HepG2 (cell line): ENCODE measurements around the gene POLR3GL. TPM values are rescaled to one million over a fixed set of nuclear protein-coding genes. Genes with fewer than 3 reads are reported as not detected.
A peak's percentile ranks its signal among the peaks of the same experiment; 100 is the strongest.

ENCODE experiments used
- EED ChIP-seq: sonication (generic); formaldehyde crosslinking; IDR thresholded peaks from 2 replicates; pipeline ENCODE4 v1.5.0; 2020; ENCODE audit warnings: mild to moderate bottlenecking, missing genetic modification reagents
- HDAC1 ChIP-seq: sonication (generic); formaldehyde crosslinking; IDR thresholded peaks from 2 replicates; pipeline ENCODE4 v1.5.1; 2020; ENCODE audit warnings: mild to moderate bottlenecking, missing genetic modification reagents
- IRX3 ChIP-seq: sonication (generic); formaldehyde crosslinking; IDR thresholded peaks from 2 replicates; pipeline ENCODE4 v1.8.1; 2023; ENCODE audit warnings: mild to moderate bottlenecking, low read depth, missing genetic modification reagents, borderline replicate concordance
- MXD4 ChIP-seq: IDR thresholded peaks from 2 replicates; pipeline ENCODE4 v1.6.1; 2016; ENCODE audit warnings: mild to moderate bottlenecking, missing biosample characterization, missing genetic modification reagents
- MXI1 ChIP-seq: IDR thresholded peaks from 3 replicates; pipeline ENCODE4 v1.6.1; 2012; ENCODE audit warnings: low read depth, low read length, inconsistent platforms, borderline replicate concordance
- NFYC ChIP-seq: IDR thresholded peaks from 2 replicates; pipeline ENCODE4 v1.6.1; 2016; ENCODE audit warnings: missing genetic modification reagents, missing compliant biosample characterization
- RBM39 ChIP-seq: fragments of 200-400 bp; formaldehyde crosslinking; IDR thresholded peaks from one replicate; pipeline ENCODE4 v1.6.1; 2018; ENCODE audit warnings: antibody characterized with exemption, mild to moderate bottlenecking, low read depth, low read length; ENCODE audit not compliant: poor library complexity, severe bottlenecking
- WIZ ChIP-seq: sonication (generic); formaldehyde crosslinking; IDR thresholded peaks from 2 replicates; pipeline ENCODE4 v1.5.1; 2020; ENCODE audit warnings: mild to moderate bottlenecking, missing genetic modification reagents
- ZMAT3 ChIP-seq: sonication (generic); formaldehyde crosslinking; conservative IDR thresholded peaks from 2 replicates; pipeline ENCODE4 v1.7.0; 2021; ENCODE audit warnings: missing genetic modification reagents
- ZNF446 ChIP-seq: sonication (generic); formaldehyde crosslinking; IDR thresholded peaks from 2 replicates; pipeline ENCODE4 v1.5.0; 2020; ENCODE audit warnings: mild to moderate bottlenecking, missing genetic modification reagents
- ZNF572 ChIP-seq: sonication (generic); formaldehyde crosslinking; IDR thresholded peaks from 2 replicates; pipeline ENCODE4 v1.5.1; 2020; ENCODE audit warnings: mild to moderate bottlenecking, missing genetic modification reagents
- ZNF574 ChIP-seq: sonication (generic); formaldehyde crosslinking; IDR thresholded peaks from 2 replicates; pipeline ENCODE4 v1.4.0; 2020; ENCODE audit warnings: missing genetic modification reagents
- ZNF580 ChIP-seq: IDR thresholded peaks from 2 replicates; pipeline ENCODE4 v1.6.1; 2016; ENCODE audit warnings: low read depth, borderline replicate concordance
- polyA plus RNA-seq, 8 experiments: library from polyadenylated mRNA; depleted of rRNA in 3 of 8; stranded (reverse) in 7 of 8; unstranded in 1 of 8; fragments of >200 nt; fragmentation: Illumina TruSeq in 4 of 8; extraction: Trizol in 4 of 8; gene quantifications; 2 replicates each; pipeline versions ENCODE4 v1.2.1 to v1.2.3, GENCODE V29; 2011 to 2016; ENCODE audit warnings: low read depth in 4 of 8, missing spikeins in 1 of 8, mixed read lengths in 1 of 8; ENCODE audit not compliant: insufficient read depth in 1 of 8
- total RNA-seq, 5 experiments: library from RNA; depleted of rRNA; stranded (reverse); fragments of >200 nt; fragmentation: Illumina TruSeq; extraction: Trizol; gene quantifications; 2 replicates each; pipeline ENCODE4 v1.2.3, GENCODE V29; 2016; ENCODE audit warnings: low read depth in 1 of 5
- TF ChIP-seq, protein P1 (sequence below): sonication (generic); formaldehyde crosslinking; IDR thresholded peaks from 2 replicates; pipeline ENCODE4 v1.9.0; 2021; ENCODE audit warnings: mild to moderate bottlenecking, missing genetic modification reagents
- TF ChIP-seq, protein P2 (sequence below): sonication (generic); formaldehyde crosslinking; IDR thresholded peaks from 2 replicates; pipeline ENCODE4 v1.4.0; 2020; ENCODE audit warnings: mild to moderate bottlenecking, missing genetic modification reagents

The POLR3GL gene
- total and polyA plus RNA-seq, 2 of the 13 experiments (the other 11 are each of a cell fraction or from before 2014, with no cell fraction given), result 11.5 to 12.4 TPM

GRCh38 chr1:145927063-145927886 lies 37.2 kb upstream of the POLR3GL start, which contains the start of gene RBM8A (continued):
- peak; percentile 47 for TF ChIP-seq RBM39
- no peak for TF ChIP-seq ZNF446 (CRISPR knock-in tag)
- TF ChIP-seq ZNF574, result peak; percentile 84
- TF ChIP-seq MXI1, result peak; percentile 57; the same call in 1 of the 3 replicates
- peak; percentile 69; the same call in 1 of the 2 replicates for TF ChIP-seq MXD4 (CRISPR knock-in tag)
- TF ChIP-seq IRX3 (CRISPR knock-in tag), result no peak
- TF ChIP-seq NFYC (CRISPR knock-in tag), result peak; percentile 92
- peak; percentile 95 for TF ChIP-seq HDAC1 (CRISPR knock-in tag)
- TF ChIP-seq WIZ (CRISPR knock-in tag), result no peak
- TF ChIP-seq, protein P1, sequence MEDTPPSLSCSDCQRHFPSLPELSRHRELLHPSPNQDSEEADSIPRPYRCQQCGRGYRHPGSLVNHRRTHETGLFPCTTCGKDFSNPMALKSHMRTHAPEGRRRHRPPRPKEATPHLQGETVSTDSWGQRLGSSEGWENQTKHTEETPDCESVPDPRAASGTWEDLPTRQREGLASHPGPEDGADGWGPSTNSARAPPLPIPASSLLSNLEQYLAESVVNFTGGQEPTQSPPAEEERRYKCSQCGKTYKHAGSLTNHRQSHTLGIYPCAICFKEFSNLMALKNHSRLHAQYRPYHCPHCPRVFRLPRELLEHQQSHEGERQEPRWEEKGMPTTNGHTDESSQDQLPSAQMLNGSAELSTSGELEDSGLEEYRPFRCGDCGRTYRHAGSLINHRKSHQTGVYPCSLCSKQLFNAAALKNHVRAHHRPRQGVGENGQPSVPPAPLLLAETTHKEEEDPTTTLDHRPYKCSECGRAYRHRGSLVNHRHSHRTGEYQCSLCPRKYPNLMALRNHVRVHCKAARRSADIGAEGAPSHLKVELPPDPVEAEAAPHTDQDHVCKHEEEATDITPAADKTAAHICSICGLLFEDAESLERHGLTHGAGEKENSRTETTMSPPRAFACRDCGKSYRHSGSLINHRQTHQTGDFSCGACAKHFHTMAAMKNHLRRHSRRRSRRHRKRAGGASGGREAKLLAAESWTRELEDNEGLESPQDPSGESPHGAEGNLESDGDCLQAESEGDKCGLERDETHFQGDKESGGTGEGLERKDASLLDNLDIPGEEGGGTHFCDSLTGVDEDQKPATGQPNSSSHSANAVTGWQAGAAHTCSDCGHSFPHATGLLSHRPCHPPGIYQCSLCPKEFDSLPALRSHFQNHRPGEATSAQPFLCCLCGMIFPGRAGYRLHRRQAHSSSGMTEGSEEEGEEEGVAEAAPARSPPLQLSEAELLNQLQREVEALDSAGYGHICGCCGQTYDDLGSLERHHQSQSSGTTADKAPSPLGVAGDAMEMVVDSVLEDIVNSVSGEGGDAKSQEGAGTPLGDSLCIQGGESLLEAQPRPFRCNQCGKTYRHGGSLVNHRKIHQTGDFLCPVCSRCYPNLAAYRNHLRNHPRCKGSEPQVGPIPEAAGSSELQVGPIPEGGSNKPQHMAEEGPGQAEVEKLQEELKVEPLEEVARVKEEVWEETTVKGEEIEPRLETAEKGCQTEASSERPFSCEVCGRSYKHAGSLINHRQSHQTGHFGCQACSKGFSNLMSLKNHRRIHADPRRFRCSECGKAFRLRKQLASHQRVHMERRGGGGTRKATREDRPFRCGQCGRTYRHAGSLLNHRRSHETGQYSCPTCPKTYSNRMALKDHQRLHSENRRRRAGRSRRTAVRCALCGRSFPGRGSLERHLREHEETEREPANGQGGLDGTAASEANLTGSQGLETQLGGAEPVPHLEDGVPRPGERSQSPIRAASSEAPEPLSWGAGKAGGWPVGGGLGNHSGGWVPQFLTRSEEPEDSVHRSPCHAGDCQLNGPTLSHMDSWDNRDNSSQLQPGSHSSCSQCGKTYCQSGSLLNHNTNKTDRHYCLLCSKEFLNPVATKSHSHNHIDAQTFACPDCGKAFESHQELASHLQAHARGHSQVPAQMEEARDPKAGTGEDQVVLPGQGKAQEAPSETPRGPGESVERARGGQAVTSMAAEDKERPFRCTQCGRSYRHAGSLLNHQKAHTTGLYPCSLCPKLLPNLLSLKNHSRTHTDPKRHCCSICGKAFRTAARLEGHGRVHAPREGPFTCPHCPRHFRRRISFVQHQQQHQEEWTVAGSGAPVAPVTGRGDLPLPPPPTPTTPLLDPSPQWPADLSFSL (CRISPR knock-in tag), result no peak
- TF ChIP-seq EED (CRISPR knock-in tag), result no peak
- TF ChIP-seq, protein P2, sequence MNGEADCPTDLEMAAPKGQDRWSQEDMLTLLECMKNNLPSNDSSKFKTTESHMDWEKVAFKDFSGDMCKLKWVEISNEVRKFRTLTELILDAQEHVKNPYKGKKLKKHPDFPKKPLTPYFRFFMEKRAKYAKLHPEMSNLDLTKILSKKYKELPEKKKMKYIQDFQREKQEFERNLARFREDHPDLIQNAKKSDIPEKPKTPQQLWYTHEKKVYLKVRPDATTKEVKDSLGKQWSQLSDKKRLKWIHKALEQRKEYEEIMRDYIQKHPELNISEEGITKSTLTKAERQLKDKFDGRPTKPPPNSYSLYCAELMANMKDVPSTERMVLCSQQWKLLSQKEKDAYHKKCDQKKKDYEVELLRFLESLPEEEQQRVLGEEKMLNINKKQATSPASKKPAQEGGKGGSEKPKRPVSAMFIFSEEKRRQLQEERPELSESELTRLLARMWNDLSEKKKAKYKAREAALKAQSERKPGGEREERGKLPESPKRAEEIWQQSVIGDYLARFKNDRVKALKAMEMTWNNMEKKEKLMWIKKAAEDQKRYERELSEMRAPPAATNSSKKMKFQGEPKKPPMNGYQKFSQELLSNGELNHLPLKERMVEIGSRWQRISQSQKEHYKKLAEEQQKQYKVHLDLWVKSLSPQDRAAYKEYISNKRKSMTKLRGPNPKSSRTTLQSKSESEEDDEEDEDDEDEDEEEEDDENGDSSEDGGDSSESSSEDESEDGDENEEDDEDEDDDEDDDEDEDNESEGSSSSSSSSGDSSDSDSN (CRISPR knock-in tag), result peak; percentile 45
- peak; percentile 81; the same call in 1 of the 2 replicates for TF ChIP-seq ZNF580 (CRISPR knock-in tag)
- no peak for TF ChIP-seq ZNF572 (CRISPR knock-in tag)
- peak; percentile 91 for TF ChIP-seq ZMAT3
